Karpas-422 (cell line): ENCODE data around the gene TRAF7. TPM values are rescaled to one million over a fixed set of nuclear protein-coding genes. Genes with fewer than 3 reads are reported as not detected.

Source experiments
- DNase-seq: peaks from one replicate; pipeline ENCODE4 v3.0.0-alpha.2; 2015
- H2AFZ ChIP-seq: fragments of 200-600 bp; sonication (generic); 2 replicates; pipeline ENCODE4 v1.6.1; 2014; ENCODE audit warnings: antibody characterized with exemption, low read length, mixed read lengths
- H3K27ac ChIP-seq: fragments of 200-600 bp; sonication (generic); 2 replicates; pipeline ENCODE4 v1.5.1; 2014; ENCODE audit warnings: mild to moderate bottlenecking, low read length, moderate library complexity
- H3K27me3 ChIP-seq: fragments of 200-600 bp; sonication (generic); 2 replicates; pipeline ENCODE4 v1.6.1; 2014; ENCODE audit warnings: low read length, mixed read lengths
- H3K36me3 ChIP-seq: fragments of 200-600 bp; sonication (generic); 2 replicates; pipeline ENCODE4 v1.6.1; 2014; ENCODE audit warnings: low read length, mixed read lengths; ENCODE audit not compliant: insufficient read depth
- H3K4me1 ChIP-seq: fragments of 200-600 bp; sonication (generic); 2 replicates; pipeline ENCODE4 v1.6.1; 2014; ENCODE audit warnings: mild to moderate bottlenecking, low read length, mixed read lengths
- H3K4me2 ChIP-seq: fragments of 200-600 bp; sonication (generic); 2 replicates; pipeline ENCODE4 v1.6.1; 2014; ENCODE audit warnings: low read length, low read depth, mild to moderate bottlenecking; ENCODE audit not compliant: poor library complexity, severe bottlenecking
- H3K4me3 ChIP-seq: fragments of 200-600 bp; sonication (generic); 2 replicates; pipeline ENCODE4 v1.5.1; 2014; ENCODE audit warnings: mild to moderate bottlenecking, antibody characterized with exemption, low read length, mixed read lengths
- H3K79me2 ChIP-seq: fragments of 200-600 bp; sonication (generic); 2 replicates; pipeline ENCODE4 v1.6.1; 2014; ENCODE audit warnings: mild to moderate bottlenecking, low read length, mixed read lengths
- H3K9ac ChIP-seq: fragments of 200-600 bp; sonication (generic); 2 replicates; pipeline ENCODE4 v1.6.0; 2014; ENCODE audit warnings: low read length
- H3K9me2 ChIP-seq: fragments of 200-600 bp; sonication (generic), shearing (Covaris generic); replicated peaks from 2 replicates; pipeline ENCODE4 v1.6.0; 2014; ENCODE audit warnings: mild to moderate bottlenecking, low read length, moderate library complexity; ENCODE audit not compliant: insufficient read depth
- H3K9me3 ChIP-seq: fragments of 300-700, 200-600 bp; sonication (generic); 2 replicates; pipeline ENCODE4 v1.6.1; 2014; ENCODE audit warnings: low read length, mixed read lengths
- H4K20me1 ChIP-seq: fragments of 200-600 bp; sonication (generic); 2 replicates; pipeline ENCODE4 v1.6.1; 2014; ENCODE audit warnings: mild to moderate bottlenecking, antibody characterized with exemption, low read length, low read depth; ENCODE audit not compliant: insufficient read depth
- total RNA-seq: library from RNA; depleted of rRNA; stranded (reverse); fragments of >200 nt; shearing (Covaris generic); gene quantifications from 2 replicates; pipeline ENCODE4 v1.2.3, GENCODE V29; 2014; ENCODE audit warnings: low replicate concordance

The TRAF7 gene
- total RNA-seq, 1 experiment from 2014 or later = 68.3 TPM

GRCh38 chr16:2163211-2163881, 7.8 kb downstream of the TRAF7 start:
- Histone ChIP-seq H3K9me3 (no peaks in the 10 kb centered on the region), H4K20me1 (peaks cover 42% of the 10 kb centered on the region), H3K36me3 (no peaks in the 10 kb centered on the region), H3K9me2 (no peaks in the 10 kb centered on the region), H2AFZ (no peak overlapping the region), H3K4me3 (no peak overlapping the region), H3K9ac (no peak overlapping the region), H3K79me2 (peaks cover 66% of the 10 kb centered on the region), H3K4me1 (peaks cover 36% of the 10 kb centered on the region), H3K27me3 (no peaks in the 10 kb centered on the region), H3K27ac (no peak overlapping the region), H3K4me2 (no peak overlapping the region)
- no peak for DNase-seq

- no peak overlapping the region for H3K9ac ChIP-seq
- H3K79me2 ChIP-seq = peaks cover 41% of the 10 kb centered on the region
- H3K27ac ChIP-seq = no peak overlapping the region
- no peak overlapping the region for H3K4me2 ChIP-seq
- H3K4me1 ChIP-seq = peaks cover 11% of the 10 kb centered on the region
- no peaks in the 10 kb centered on the region for H3K36me3 ChIP-seq
- peaks cover 27% of the 10 kb centered on the region; the same call in 1 of the 2 replicates for H4K20me1 ChIP-seq
- H2AFZ ChIP-seq = no peak overlapping the region
- H3K9me2 ChIP-seq = no peaks in the 10 kb centered on the region
- no peak overlapping the region for H3K4me3 ChIP-seq
- no peak for DNase-seq
- H3K27me3 ChIP-seq = no peaks in the 10 kb centered on the region
- H3K9me3 ChIP-seq = no peaks in the 10 kb centered on the region
These were observed 10.3 kb downstream of the TRAF7 start for GRCh38 chr16:2165861-2166260.

GRCh38 chr16:2166263-2167067, 10.9 kb downstream of the TRAF7 start:
- Histone ChIP-seq H2AFZ (no peak overlapping the region), H3K9me3 (no peaks in the 10 kb centered on the region), H3K27ac (no peak overlapping the region), H3K27me3 (no peaks in the 10 kb centered on the region), H3K4me1 (peaks cover 5% of the 10 kb centered on the region), H3K4me3 (no peak overlapping the region), H3K79me2 (peaks cover 36% of the 10 kb centered on the region), H3K9ac (no peak overlapping the region), H4K20me1 (peaks cover 27% of the 10 kb centered on the region; the same call in 1 of the 2 replicates), H3K4me2 (no peak overlapping the region), H3K36me3 (no peaks in the 10 kb centered on the region), H3K9me2 (no peaks in the 10 kb centered on the region)
- DNase-seq = no peak

GRCh38 chr16:2167068-2167638, 11.6 kb downstream of the TRAF7 start:
- Histone ChIP-seq H3K9ac (no peak overlapping the region), H3K9me3 (no peaks in the 10 kb centered on the region), H3K9me2 (no peaks in the 10 kb centered on the region), H3K4me3 (no peak overlapping the region), H2AFZ (no peak overlapping the region), H3K27ac (no peak overlapping the region), H3K36me3 (no peaks in the 10 kb centered on the region), H3K4me1 (no peaks in the 10 kb centered on the region), H4K20me1 (peaks cover 20% of the 10 kb centered on the region; the same call in 1 of the 2 replicates), H3K79me2 (peaks cover 29% of the 10 kb centered on the region), H3K27me3 (no peaks in the 10 kb centered on the region), H3K4me2 (no peak overlapping the region)
- DNase-seq = no peak

- Histone ChIP-seq H3K4me3 (no peak overlapping the region), H3K27me3 (no peaks in the 10 kb centered on the region), H3K79me2 (peaks cover 10% of the 10 kb centered on the region), H3K4me1 (no peaks in the 10 kb centered on the region), H3K9ac (no peak overlapping the region), H3K4me2 (no peak overlapping the region), H3K27ac (no peak overlapping the region), H3K36me3 (peaks cover 4% of the 10 kb centered on the region), H3K9me3 (no peaks in the 10 kb centered on the region), H4K20me1 (peaks cover 8% of the 10 kb centered on the region; the same call in 1 of the 2 replicates), H3K9me2 (no peaks in the 10 kb centered on the region), H2AFZ (no peak overlapping the region)
- DNase-seq = no peak
These were observed 14.5 kb downstream of the TRAF7 start for GRCh38 chr16:2170080-2170479.

- no peaks in the 10 kb centered on the region for H3K9me3 ChIP-seq
- no peaks in the 10 kb centered on the region for H3K9me2 ChIP-seq
- H3K9ac ChIP-seq = no peak overlapping the region
- no peaks in the 10 kb centered on the region for H3K27me3 ChIP-seq
- DNase-seq = no peak
- H3K27ac ChIP-seq = no peak overlapping the region
- H2AFZ ChIP-seq = no peak overlapping the region
- H3K4me3 ChIP-seq = no peak overlapping the region
- no peak overlapping the region for H3K4me2 ChIP-seq
- H3K36me3 ChIP-seq = peaks cover 12% of the 10 kb centered on the region
- peaks cover 6% of the 10 kb centered on the region; the same call in 1 of the 2 replicates for H4K20me1 ChIP-seq
- H3K4me1 ChIP-seq = no peaks in the 10 kb centered on the region
- peaks cover 6% of the 10 kb centered on the region for H3K79me2 ChIP-seq
These were observed 15.2 kb downstream of the TRAF7 start for GRCh38 chr16:2170587-2171435.

GRCh38 chr16:2171601-2172178, 16.1 kb downstream of the TRAF7 start:
- Histone ChIP-seq H3K4me3 (no peak overlapping the region), H3K27me3 (no peaks in the 10 kb centered on the region), H2AFZ (no peak overlapping the region), H4K20me1 (no peaks in the 10 kb centered on the region), H3K9me3 (no peaks in the 10 kb centered on the region), H3K4me1 (no peaks in the 10 kb centered on the region), H3K9ac (no peak overlapping the region), H3K4me2 (no peak overlapping the region), H3K27ac (no peak overlapping the region), H3K9me2 (no peaks in the 10 kb centered on the region), H3K36me3 (peaks cover 13% of the 10 kb centered on the region), H3K79me2 (no peaks in the 10 kb centered on the region)
- no peak for DNase-seq
